Measurements from ENCODE around the gene GEMIN7.

DNA sequence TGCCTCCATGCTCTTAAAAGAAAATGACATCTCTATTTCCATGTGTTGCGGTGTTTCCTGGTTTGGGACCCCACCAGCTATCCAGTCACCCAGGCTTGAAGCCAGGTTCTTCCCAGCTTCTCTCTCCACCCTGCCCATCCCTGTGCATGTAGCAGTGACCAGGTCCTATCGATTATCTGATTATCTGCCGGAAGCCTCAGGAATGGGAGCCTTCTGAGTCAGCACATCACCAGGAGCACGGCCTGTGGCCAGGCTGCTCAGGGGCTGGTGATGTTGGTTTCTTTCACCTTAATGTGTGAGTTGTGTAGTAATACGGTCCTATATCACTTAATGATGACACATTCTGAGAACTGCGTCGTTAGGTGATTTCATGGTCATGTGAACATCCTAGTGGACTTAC, 47.6 kb downstream of the GEMIN7 start:
- TF ChIP-seq CTCF (IDR thresholded peaks at IDR 0.05; ENCODE audit: low read depth, low read length) (no peak), EZH2phosphoT487 (IDR thresholded peaks at IDR 0.05; ENCODE audit: low read depth) (no peak)
